Keratinocyte (primary cell): ENCODE data around the gene PCBP1. TPM values are rescaled to one million over a fixed set of nuclear protein-coding genes. Genes with fewer than 3 reads are reported as not detected.
A peak's percentile ranks its signal among the peaks of the same experiment; 100 is the strongest.
"Not testable (repeated sequence)": the region's sequence is repeated elsewhere in the genome, so short reads cannot be mapped to it uniquely, and the experiment has no call there.

Source experiments
- DNase-seq: peaks from one replicate; pipeline ENCODE4 v3.0.0-alpha.2; 2011; ENCODE audit warnings: low read depth, missing footprints, low spot score
- FAIRE-seq: peaks from 2 replicates; lab custom pipeline; 2011; peaks lifted over from hg19 to GRCh38; lab: Jason Lieb, UNC
- H2AFZ ChIP-seq: 2 replicates; pipeline ENCODE4 v1.6.0; 2012; ENCODE audit warnings: low read length, control low read depth, inconsistent platforms; ENCODE audit not compliant: control insufficient read depth
- H3K27ac ChIP-seq: 2 replicates; pipeline ENCODE4 v1.5.1; 2011; ENCODE audit warnings: low read length; ENCODE audit not compliant: control insufficient read depth, insufficient read depth
- H3K27me3 ChIP-seq: 3 replicates; pipeline ENCODE4 v1.6.0; 2011; ENCODE audit warnings: low read length; ENCODE audit not compliant: control insufficient read depth, insufficient read depth; ENCODE audit errors: extremely low read depth
- H3K36me3 ChIP-seq, 2 experiments: 2 replicates in 1 of 2; 3 replicates in 1 of 2; pipeline ENCODE4 v1.5.1; 2011; ENCODE audit warnings: low read length in 2 of 2, mild to moderate bottlenecking in 1 of 2; ENCODE audit not compliant: control insufficient read depth in 2 of 2, insufficient read depth in 2 of 2; ENCODE audit errors: extremely low read depth in 1 of 2
- H3K4me1 ChIP-seq: 3 replicates; pipeline ENCODE4 v1.5.1; 2011; ENCODE audit warnings: low read length; ENCODE audit not compliant: control insufficient read depth, insufficient read depth; ENCODE audit errors: extremely low read depth
- H3K4me2 ChIP-seq: 3 replicates; pipeline ENCODE4 v1.6.0; 2011; ENCODE audit warnings: low read depth, low read length; ENCODE audit not compliant: control insufficient read depth, insufficient read depth; ENCODE audit errors: extremely low read depth
- H3K4me3 ChIP-seq, 3 experiments: fragments of 200-600 bp in 1 of 3; sonication (generic) in 1 of 3; 2 replicates in 2 of 3; 3 replicates in 1 of 3; pipeline ENCODE4 v1.5.1; 2011 to 2016; ENCODE audit warnings: low read length in 3 of 3, mild to moderate bottlenecking in 3 of 3, control low read depth in 2 of 3, inconsistent platforms in 1 of 3, low read depth in 1 of 3, mixed read lengths in 1 of 3, mixed run types in 1 of 3, moderate library complexity in 1 of 3; ENCODE audit not compliant: control insufficient read depth in 2 of 3, insufficient read depth in 2 of 3; ENCODE audit errors: extremely low read depth in 1 of 3
- H3K79me2 ChIP-seq: 2 replicates; pipeline ENCODE4 v1.6.0; 2012; ENCODE audit warnings: low read length; ENCODE audit not compliant: control insufficient read depth, insufficient read depth
- H3K9ac ChIP-seq: 3 replicates; pipeline ENCODE4 v1.6.0; 2011; ENCODE audit warnings: low read length; ENCODE audit not compliant: control insufficient read depth, insufficient read depth; ENCODE audit errors: extremely low read depth
- H3K9me1 ChIP-seq: 3 replicates; pipeline ENCODE4 v1.6.0; 2011; ENCODE audit warnings: low read length; ENCODE audit not compliant: control insufficient read depth, insufficient read depth; ENCODE audit errors: extremely low read depth
- H3K9me3 ChIP-seq: 2 replicates; pipeline ENCODE4 v1.5.1; 2012; ENCODE audit warnings: low read depth, low read length; ENCODE audit not compliant: control insufficient read depth
- H4K20me1 ChIP-seq: 3 replicates; pipeline ENCODE4 v1.6.0; 2011; ENCODE audit warnings: low read length; ENCODE audit not compliant: control insufficient read depth, insufficient read depth; ENCODE audit errors: extremely low read depth
- EZH2 ChIP-seq: IDR thresholded peaks from one replicate; pipeline ENCODE4 v1.6.1; 2012; ENCODE audit warnings: inconsistent platforms, mild to moderate bottlenecking, low read length, moderate library complexity
- dilution Hi-C: fragments of 300-500 bp; cut with MboI; formaldehyde crosslinking; loops from one replicate; pipeline ENCODE4 v1.7.0; 2020; ENCODE audit warnings: low sequenced_read_pairs; ENCODE audit not compliant: extremely low pct_ligation_motif_present
- polyA plus RNA-seq, 5 experiments: library from polyadenylated mRNA; depleted of rRNA in 3 of 5; stranded (reverse) in 3 of 5; stranded (forward) in 1 of 5; unstranded in 1 of 5; fragments of >200 nt; gene quantifications; 1 replicate in 1 of 5; 2 replicates in 3 of 5; 3 replicates in 1 of 5; pipeline versions ENCODE4 v1.2.1 to v1.2.3, GENCODE V29; 2011 to 2012; ENCODE audit warnings: missing spikeins in 2 of 5, low read depth in 1 of 5, low replicate concordance in 1 of 5
- TF ChIP-seq, protein P1 (sequence below), 3 experiments: IDR thresholded peaks in 1 of 3; conservative IDR thresholded peaks in 1 of 3; optimal IDR thresholded peaks in 1 of 3; 2 replicates in 2 of 3; 3 replicates in 1 of 3; pipeline versions ENCODE3 to v1.5.1; 2011; ENCODE audit warnings: low read length in 3 of 3, mild to moderate bottlenecking in 3 of 3, moderate library complexity in 2 of 3, control low read depth in 1 of 3, inconsistent platforms in 1 of 3; ENCODE audit not compliant: insufficient read depth in 2 of 3; ENCODE audit errors: extremely low read depth in 1 of 3

Gene PCBP1
- polyA plus RNA-seq, 1 donor (not counting 4 experiments of a cell fraction or from before 2014, with no cell fraction given) = 86.8 TPM

GRCh38 chr2:70128005-70128404 is 40.7 kb downstream of the PCBP1 start:
- no peaks in the 10 kb centered on the region for H3K27me3 ChIP-seq
- DNase-seq (no peak), FAIRE-seq (no peak)
- H3K36me3 ChIP-seq = no peaks in the 10 kb centered on the region
- peaks cover 33% of the 10 kb centered on the region for H3K4me1 ChIP-seq
- no peak overlapping the region for H2AFZ ChIP-seq
- H4K20me1 ChIP-seq = no peaks in the 10 kb centered on the region
- H3K4me3 ChIP-seq = no peak overlapping the region
- H3K79me2 ChIP-seq = no peaks in the 10 kb centered on the region
- dilution Hi-C loops = no loop called here
- no peaks in the 10 kb centered on the region for H3K9me3 ChIP-seq
- H3K9me1 ChIP-seq = no peaks in the 10 kb centered on the region
- no peak overlapping the region for H3K4me2 ChIP-seq
- no peak overlapping the region for H3K9ac ChIP-seq
- no peak for TF ChIP-seq EZH2
- TF ChIP-seq, protein P1, sequence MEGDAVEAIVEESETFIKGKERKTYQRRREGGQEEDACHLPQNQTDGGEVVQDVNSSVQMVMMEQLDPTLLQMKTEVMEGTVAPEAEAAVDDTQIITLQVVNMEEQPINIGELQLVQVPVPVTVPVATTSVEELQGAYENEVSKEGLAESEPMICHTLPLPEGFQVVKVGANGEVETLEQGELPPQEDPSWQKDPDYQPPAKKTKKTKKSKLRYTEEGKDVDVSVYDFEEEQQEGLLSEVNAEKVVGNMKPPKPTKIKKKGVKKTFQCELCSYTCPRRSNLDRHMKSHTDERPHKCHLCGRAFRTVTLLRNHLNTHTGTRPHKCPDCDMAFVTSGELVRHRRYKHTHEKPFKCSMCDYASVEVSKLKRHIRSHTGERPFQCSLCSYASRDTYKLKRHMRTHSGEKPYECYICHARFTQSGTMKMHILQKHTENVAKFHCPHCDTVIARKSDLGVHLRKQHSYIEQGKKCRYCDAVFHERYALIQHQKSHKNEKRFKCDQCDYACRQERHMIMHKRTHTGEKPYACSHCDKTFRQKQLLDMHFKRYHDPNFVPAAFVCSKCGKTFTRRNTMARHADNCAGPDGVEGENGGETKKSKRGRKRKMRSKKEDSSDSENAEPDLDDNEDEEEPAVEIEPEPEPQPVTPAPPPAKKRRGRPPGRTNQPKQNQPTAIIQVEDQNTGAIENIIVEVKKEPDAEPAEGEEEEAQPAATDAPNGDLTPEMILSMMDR (optimal IDR thresholded peaks at IDR 0.05 in 1 of 3, IDR thresholded peaks at IDR 0.05 in 1 of 3, conservative IDR thresholded peaks at IDR 0.05 in 1 of 3; ENCODE audit: extremely low read depth in 1 of 3, insufficient read depth in 2 of 3, low read length in 3 of 3) = no peak
- no peak overlapping the region for H3K27ac ChIP-seq

- DNase-seq, H3K4me3 ChIP-seq, H3K79me2 ChIP-seq, H3K9me3 ChIP-seq, dilution Hi-C loops, H4K20me1 ChIP-seq, H3K27me3 ChIP-seq, H3K36me3 ChIP-seq, H3K9me1 ChIP-seq, FAIRE-seq: not testable (repeated sequence)
- Histone ChIP-seq H3K4me2 (peak overlapping the region; percentile 95), H3K27ac (peak overlapping the region; percentile 91), H3K4me1 (peaks cover 33% of the 10 kb centered on the region), H3K9ac (peak overlapping the region; percentile 76), H2AFZ (peak overlapping the region; percentile 86)
Measured at GRCh38 chr2:70131344-70132143, 44.3 kb downstream of the PCBP1 start.
